Osteocyte (in vitro differentiated cells): ENCODE results near the gene MDH1. TPM values are rescaled to one million over a fixed set of nuclear protein-coding genes. Genes with fewer than 3 reads are reported as not detected.

Experiments used
- DNase-seq: peaks from one replicate; pipeline ENCODE4 v3.0.0; 2021; ENCODE audit warnings: mixed read lengths; ENCODE audit not compliant: unreplicated experiment; ENCODE audit errors: extremely low spot score
- H3K27ac Mint-ChIP-seq: one replicate; pipeline ENCODE4 v1.8.0; 2021; ENCODE audit warnings: mild to moderate bottlenecking, mixed read lengths; ENCODE audit not compliant: unreplicated experiment
- H3K27me3 Mint-ChIP-seq: one replicate; pipeline ENCODE4 v1.8.0; 2021; ENCODE audit warnings: mixed read lengths; ENCODE audit not compliant: unreplicated experiment
- H3K36me3 Mint-ChIP-seq: one replicate; pipeline ENCODE4 v1.8.0; 2021; ENCODE audit warnings: mixed read lengths; ENCODE audit not compliant: unreplicated experiment
- H3K4me1 Mint-ChIP-seq: one replicate; pipeline ENCODE4 v1.8.0; 2021; ENCODE audit warnings: mixed read lengths; ENCODE audit not compliant: unreplicated experiment
- H3K4me3 Mint-ChIP-seq: one replicate; pipeline ENCODE4 v1.8.0; 2021; ENCODE audit warnings: mild to moderate bottlenecking, moderate library complexity, mixed read lengths; ENCODE audit not compliant: unreplicated experiment
- H3K9me3 Mint-ChIP-seq: one replicate; pipeline ENCODE4 v1.8.0; 2021; ENCODE audit warnings: mixed read lengths; ENCODE audit not compliant: unreplicated experiment
- CTCF ChIP-seq: fragments of 200-600 bp; sonication (generic); IDR thresholded peaks from 2 replicates; pipeline ENCODE4 v1.5.0; 2021; ENCODE audit warnings: antibody characterized with exemption, mild to moderate bottlenecking, moderate library complexity
- total RNA-seq: library from RNA; stranded (reverse); gene quantifications from 2 replicates; pipeline ENCODE4 v1.2.1, GENCODE V29; 2021

MDH1 gene
- total RNA-seq, 1 donor from 2014 or later, result 112 TPM

GRCh38 chr2:63578767-63579166 is 10.0 kb upstream of the MDH1 start:
- peaks cover 4% of the 10 kb centered on the region for H3K9me3 Mint-ChIP-seq
- no peak overlapping the region for H3K4me3 Mint-ChIP-seq
- H3K36me3 Mint-ChIP-seq, result no peaks in the 10 kb centered on the region
- no peak for DNase-seq
- TF ChIP-seq CTCF, result no peak
- H3K4me1 Mint-ChIP-seq, result no peaks in the 10 kb centered on the region
- no peak overlapping the region for H3K27ac Mint-ChIP-seq
- no peaks in the 10 kb centered on the region for H3K27me3 Mint-ChIP-seq

DNA sequence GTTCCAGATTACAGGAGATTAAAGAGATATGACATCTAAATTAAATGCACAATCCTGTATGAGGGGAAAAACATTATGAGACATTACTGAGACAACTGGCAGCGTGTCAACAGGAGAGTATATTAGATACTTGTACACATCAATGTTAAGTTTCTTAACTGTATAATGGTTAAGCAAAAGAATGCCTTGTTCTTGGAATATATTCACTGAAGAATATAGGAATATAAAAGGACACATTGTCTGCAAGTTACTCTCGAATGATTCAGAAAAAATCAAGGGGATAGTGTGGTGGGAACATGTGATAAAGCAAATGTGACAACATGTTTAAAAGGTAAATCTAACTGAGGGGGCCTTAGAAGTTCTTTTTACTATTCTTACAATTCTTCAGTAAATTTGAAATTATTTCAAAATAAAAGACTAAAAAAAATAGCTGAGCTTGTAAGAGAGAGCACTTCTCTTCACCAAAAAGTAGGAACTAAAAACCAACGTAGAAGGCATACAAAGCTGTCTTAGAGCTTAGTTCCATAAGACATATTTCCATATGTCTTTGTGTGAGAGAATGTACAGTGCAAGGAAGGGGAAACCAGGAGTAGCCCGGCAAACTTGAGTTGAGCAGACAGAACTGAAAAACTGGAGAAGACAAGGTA is 8.0 kb upstream of the MDH1 start:
- H3K27ac Mint-ChIP-seq, result no peak overlapping the region
- no peak overlapping the region for H3K4me3 Mint-ChIP-seq
- no peak for DNase-seq
- H3K36me3 Mint-ChIP-seq, result no peaks in the 10 kb centered on the region
- H3K9me3 Mint-ChIP-seq, result peaks cover 4% of the 10 kb centered on the region
- H3K27me3 Mint-ChIP-seq, result no peaks in the 10 kb centered on the region
- no peaks in the 10 kb centered on the region for H3K4me1 Mint-ChIP-seq
- no peak for TF ChIP-seq CTCF

- H3K4me1 Mint-ChIP-seq, result peaks cover under 1% of the 10 kb centered on the region
- no peaks in the 10 kb centered on the region for H3K36me3 Mint-ChIP-seq
- no peak for TF ChIP-seq CTCF
- H3K4me3 Mint-ChIP-seq, result no peak overlapping the region
- peaks cover 4% of the 10 kb centered on the region for H3K9me3 Mint-ChIP-seq
- no peak overlapping the region for H3K27ac Mint-ChIP-seq
- no peak for DNase-seq
- no peaks in the 10 kb centered on the region for H3K27me3 Mint-ChIP-seq
Observed at GRCh38 chr2:63581298-63581961, 7.3 kb upstream of the MDH1 start.

DNA sequence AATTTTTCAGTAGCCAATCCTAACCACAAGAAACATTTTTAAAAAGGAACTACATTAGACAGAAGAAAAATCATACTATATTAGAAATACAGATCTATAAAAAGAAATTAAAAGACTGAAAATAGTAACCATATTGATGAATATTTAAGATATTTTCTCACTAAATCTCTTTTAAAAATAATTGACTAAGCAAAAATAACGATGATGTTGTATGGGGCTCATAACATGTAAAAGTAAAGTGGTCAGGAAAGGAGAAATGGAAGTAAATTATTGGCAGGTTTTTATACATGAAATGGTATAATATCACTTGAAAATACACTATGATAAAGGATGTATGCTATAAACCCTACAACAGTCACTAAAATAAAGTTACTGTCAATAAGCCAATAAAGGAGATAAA is 5.9 kb upstream of the MDH1 start:
- Mint-ChIP-seq H3K27me3 (no peaks in the 10 kb centered on the region), H3K36me3 (no peaks in the 10 kb centered on the region), H3K9me3 (peaks cover 4% of the 10 kb centered on the region), H3K27ac (no peak overlapping the region), H3K4me3 (no peak overlapping the region), H3K4me1 (peaks cover 12% of the 10 kb centered on the region)
- DNase-seq, result no peak
- no peak for TF ChIP-seq CTCF

GRCh38 chr2:63587814-63588384 is 864 bp upstream of the MDH1 start:
- TF ChIP-seq CTCF, result no peak
- Mint-ChIP-seq H3K27me3 (no peaks in the 10 kb centered on the region), H3K36me3 (peaks cover 4% of the 10 kb centered on the region), H3K9me3 (no peaks in the 10 kb centered on the region), H3K27ac (peak overlapping the region; percentile 100), H3K4me3 (peak overlapping the region; percentile 99), H3K4me1 (peaks cover 28% of the 10 kb centered on the region)
- no peak for DNase-seq
